Measurements from ENCODE around the gene KLHL29. TPM values are rescaled to one million over a fixed set of nuclear protein-coding genes. Genes with fewer than 3 reads are reported as not detected.

KLHL29 gene
- total RNA-seq, 1 experiment from 2014 or later, result 16.7 TPM

GRCh38 chr2:23696752-23697045 lies 311.7 kb downstream of the KLHL29 start:
- no peak for ATAC-seq
- no peaks in the 10 kb centered on the region for H3K79me2 ChIP-seq (ENCODE audit: insufficient read depth, low read length)
- no TSS peak for BruUV-seq (replicated peaks)
- H3K27ac ChIP-seq (ENCODE audit: low read depth, low read length), result no peak overlapping the region
- intact Hi-C loops (cut with micrococcal nuclease), result no loop called here
- H3K9me2 ChIP-seq (ENCODE audit: insufficient read depth), result no peaks in the 10 kb centered on the region
- no peaks in the 10 kb centered on the region for H3K27me3 ChIP-seq (ENCODE audit: insufficient read depth, low read length)
- POLR2A ChIA-PET, result no interaction called here
- TF ChIP-seq SIN3A (IDR thresholded peaks at IDR 0.05; ENCODE audit: low read depth) (no peak), SRF (IDR thresholded peaks at IDR 0.05; ENCODE audit: low read depth) (no peak), SP1 (IDR thresholded peaks at IDR 0.05; ENCODE audit: low read depth) (no peak), ELF1 (IDR thresholded peaks at IDR 0.05; ENCODE audit: borderline replicate concordance, low read depth) (no peak)
- TF ChIP-seq, protein P1, sequence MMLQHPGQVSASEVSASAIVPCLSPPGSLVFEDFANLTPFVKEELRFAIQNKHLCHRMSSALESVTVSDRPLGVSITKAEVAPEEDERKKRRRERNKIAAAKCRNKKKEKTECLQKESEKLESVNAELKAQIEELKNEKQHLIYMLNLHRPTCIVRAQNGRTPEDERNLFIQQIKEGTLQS (IDR thresholded peaks at IDR 0.05), result no peak
- TF ChIP-seq, protein P2, sequence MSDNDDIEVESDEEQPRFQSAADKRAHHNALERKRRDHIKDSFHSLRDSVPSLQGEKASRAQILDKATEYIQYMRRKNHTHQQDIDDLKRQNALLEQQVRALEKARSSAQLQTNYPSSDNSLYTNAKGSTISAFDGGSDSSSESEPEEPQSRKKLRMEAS (IDR thresholded peaks at IDR 0.05), result no peak
- H3K9me3 ChIP-seq (ENCODE audit: control insufficient read depth in 1 of 2, insufficient read depth in 1 of 2, low read depth in 1 of 2, low read length in 2 of 2), result no peaks in the 10 kb centered on the region
- CTCF ChIA-PET, result no interaction called here
- H3K4me1 ChIP-seq (ENCODE audit: control insufficient read depth in 1 of 2, insufficient read depth in 2 of 2, low read length in 2 of 2), result no peaks in the 10 kb centered on the region
- H3K4me2 ChIP-seq (ENCODE audit: low read length), result no peak overlapping the region
- H3K4me3 ChIP-seq (replicated peaks in 1 of 2; ENCODE audit: low read depth in 1 of 2, low read length in 2 of 2), result no peak overlapping the region
- H2AFZ ChIP-seq (ENCODE audit: low read depth, low read length, poor library complexity, severe bottlenecking), result no peak overlapping the region
- no peak for DNase-seq (ENCODE audit: low read depth, low spot score)
- no peaks in the 10 kb centered on the region for H3K36me3 ChIP-seq (ENCODE audit: control insufficient read depth in 1 of 2, insufficient read depth in 2 of 2, low read length in 2 of 2)
- RAD21 ChIA-PET (ENCODE audit: low non-redundant PET in 1 of 2, low total read pairs in 2 of 2, uncharacterized antibody in 2 of 2, unreplicated experiment in 2 of 2), result no interaction called here
- H3K9ac ChIP-seq (ENCODE audit: low read length), result no peak overlapping the region
- H4K20me1 ChIP-seq (ENCODE audit: insufficient read depth), result no peaks in the 10 kb centered on the region

DNA sequence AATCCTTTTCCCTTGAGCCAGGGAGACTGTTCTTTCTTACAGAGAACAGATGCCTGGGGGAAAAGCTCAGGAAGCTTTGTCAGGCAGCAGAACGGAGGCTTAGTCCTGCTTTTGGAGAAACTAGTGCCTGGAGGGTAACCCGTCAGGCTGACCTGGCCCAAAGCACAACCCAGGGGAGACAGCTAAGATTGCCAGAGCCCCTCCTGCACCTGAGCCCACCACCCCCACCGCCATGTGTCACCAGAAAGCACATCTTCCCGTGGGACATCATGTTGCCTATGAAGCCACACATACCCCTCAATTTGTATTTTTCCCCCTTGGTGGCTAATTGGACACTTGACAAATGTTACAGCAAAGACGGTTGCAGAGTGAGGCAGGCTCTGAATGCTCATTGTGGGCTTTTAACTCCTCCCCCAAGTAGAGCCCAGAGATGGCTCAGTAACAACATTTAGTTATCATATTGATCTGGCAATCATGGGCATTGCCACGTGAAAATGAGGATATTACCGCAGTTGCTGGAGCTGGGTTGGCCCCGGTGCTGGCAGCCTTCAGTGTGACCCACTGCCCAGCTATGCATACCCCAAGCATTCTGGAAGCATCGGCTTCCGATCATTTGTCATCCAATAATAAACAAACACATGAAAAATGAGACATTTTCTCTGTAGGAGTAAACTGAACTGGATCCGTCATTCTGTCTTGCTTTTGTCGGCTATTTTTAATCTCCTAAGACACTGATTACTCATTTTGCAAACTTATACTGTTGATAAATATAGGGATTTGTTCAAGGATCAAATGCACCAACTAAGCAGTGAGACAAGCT lies 312.5 kb downstream of the KLHL29 start:
- ATAC-seq, result no peak
- no peaks in the 10 kb centered on the region for H3K27me3 ChIP-seq (ENCODE audit: insufficient read depth, low read length)
- H3K4me3 ChIP-seq (replicated peaks in 1 of 2; ENCODE audit: low read depth in 1 of 2, low read length in 2 of 2), result no peak overlapping the region

More for the DNA sequence above, 312.5 kb downstream of the KLHL29 start:
- Histone ChIP-seq H3K9ac (ENCODE audit: low read length) (no peak overlapping the region), H3K79me2 (ENCODE audit: insufficient read depth, low read length) (no peaks in the 10 kb centered on the region), H2AFZ (ENCODE audit: low read depth, low read length, poor library complexity, severe bottlenecking) (no peak overlapping the region), H3K9me2 (ENCODE audit: insufficient read depth) (no peaks in the 10 kb centered on the region), H3K4me1 (ENCODE audit: control insufficient read depth in 1 of 2, insufficient read depth in 2 of 2, low read length in 2 of 2) (no peaks in the 10 kb centered on the region), H3K27ac (ENCODE audit: low read depth, low read length) (no peak overlapping the region), H3K4me2 (ENCODE audit: low read length) (no peak overlapping the region), H3K36me3 (ENCODE audit: control insufficient read depth in 1 of 2, insufficient read depth in 2 of 2, low read length in 2 of 2) (no peaks in the 10 kb centered on the region), H4K20me1 (ENCODE audit: insufficient read depth) (no peaks in the 10 kb centered on the region), H3K9me3 (ENCODE audit: control insufficient read depth in 1 of 2, insufficient read depth in 1 of 2, low read depth in 1 of 2, low read length in 2 of 2) (no peaks in the 10 kb centered on the region)
- CTCF ChIA-PET, result no interaction called here
- TF ChIP-seq SP1 (IDR thresholded peaks at IDR 0.05; ENCODE audit: low read depth) (no peak), CBX3 (IDR thresholded peaks at IDR 0.05; ENCODE audit: low read depth) (no peak), ZNF274 (IDR thresholded peaks at IDR 0.05; ENCODE audit: low read depth, low read length) (no peak), EZH2 (IDR thresholded peaks at IDR 0.05) (no peak), ELF1 (IDR thresholded peaks at IDR 0.05; ENCODE audit: borderline replicate concordance, low read depth) (no peak), CEBPB (IDR thresholded peaks at IDR 0.05; ENCODE audit: low read depth) (no peak), TCF7L2 (IDR thresholded peaks at IDR 0.05; ENCODE audit: borderline replicate concordance, extremely low read depth, insufficient read depth, insufficient read length) (no peak), ZFX (IDR thresholded peaks at IDR 0.05) (no peak), SIN3A (IDR thresholded peaks at IDR 0.05; ENCODE audit: low read depth) (no peak), EZH2phosphoT487 (IDR thresholded peaks at IDR 0.05; ENCODE audit: borderline replicate concordance) (no peak)
- TF ChIP-seq, protein P2 (IDR thresholded peaks at IDR 0.05), result no peak
- TF ChIP-seq, protein P1 (IDR thresholded peaks at IDR 0.05), result no peak
- no TSS peak for BruUV-seq (replicated peaks)
- RAD21 ChIA-PET (ENCODE audit: low non-redundant PET in 1 of 2, low total read pairs in 2 of 2, uncharacterized antibody in 2 of 2, unreplicated experiment in 2 of 2), result no interaction called here
- DNase-seq (ENCODE audit: low read depth, low spot score), result no peak
- intact Hi-C loops (cut with micrococcal nuclease), result no loop called here
- POLR2A ChIA-PET, result no interaction called here
